GM13976 (cell line): ENCODE results near the gene OSTN.

Source experiments
- DNase-seq: peaks from one replicate; pipeline ENCODE4 v3.0.0; 2012; ENCODE audit warnings: low spot score
- CTCF ChIP-seq: IDR thresholded peaks from 2 replicates; pipeline ENCODE4 v1.5.1; 2012; ENCODE audit warnings: borderline replicate concordance, mild to moderate bottlenecking; ENCODE audit not compliant: insufficient read depth; ENCODE audit errors: extremely low read depth, missing control alignments, control extremely low read depth
- in situ Hi-C: fragments of 300-500 bp; cut with MboI; formaldehyde crosslinking; loops from one replicate; pipeline ENCODE4 v1.12.0; 2022; ENCODE audit warnings: low sequenced_read_pairs, mixed read lengths, inconsistent platforms; ENCODE audit not compliant: unreplicated experiment

OSTN gene

GRCh38 chr3:191238321-191238817 lies 39.3 kb downstream of the OSTN start:
- in situ Hi-C loops, result no loop called here
- no peak for TF ChIP-seq CTCF
- DNase-seq, result no peak

GRCh38 chr3:191239407-191240031 lies 40.5 kb downstream of the OSTN start:
- no peak for TF ChIP-seq CTCF
- no peak for DNase-seq
- in situ Hi-C loops, result loop anchor here (10.0 kb wide), 1 partner anchor 95 kb away; the partner anchor contains the start of gene UTS2B

- no peak for DNase-seq
- in situ Hi-C loops, result loop anchor here (10.0 kb wide), 1 partner anchor 94 kb away; the partner anchor contains the start of gene UTS2B
- TF ChIP-seq CTCF, result no peak
Measured at GRCh38 chr3:191240486-191240885, 41.4 kb downstream of the OSTN start.

GRCh38 chr3:191244242-191244867 lies 45.3 kb downstream of the OSTN start:
- peak; percentile 11 for TF ChIP-seq CTCF
- in situ Hi-C loops, result loop anchor here (10.0 kb wide), 1 partner anchor 90 kb away; the partner anchor contains the start of gene UTS2B
- DNase-seq, result peak; percentile 34

- DNase-seq, result peak; percentile 21
- in situ Hi-C loops, result loop anchor here (5.0 to 10.0 kb wide), 2 partner anchors 46 to 89 kb away; partner anchors contain the start of gene UTS2B
Measured at GRCh38 chr3:191246034-191246433, 47.0 kb downstream of the OSTN start.

- no peak for DNase-seq
- in situ Hi-C loops, result loop anchor here (5.0 to 10.0 kb wide), 2 partner anchors 46 to 88 kb away; partner anchors contain the start of gene UTS2B
- TF ChIP-seq CTCF, result no peak
Measured at GRCh38 chr3:191246630-191247029, 47.6 kb downstream of the OSTN start.

GRCh38 chr3:191253089-191253799 lies 54.2 kb downstream of the OSTN start:
- no peak for TF ChIP-seq CTCF
- in situ Hi-C loops, result no loop called here
- DNase-seq, result no peak
